Natural killer cell treated with Interleukin-12 subunit alpha and Interleukin-12 subunit beta and Interleukin-15 and Interleukin-18, amount 100 ng/mL, for 72 hours (primary cell): ENCODE measurements around the gene SNX3. TPM values are rescaled to one million over a fixed set of nuclear protein-coding genes. Genes with fewer than 3 reads are reported as not detected.

ENCODE experiments used
- ATAC-seq, 2 donors: fragments of 150-1000 bp; cut with Tn5 transposase in 1 of 2; sonication (Bioruptor Pico), chemical (Tn5 transposase) in 1 of 2; 2 replicates each; pipeline ENCODE4 v1.10.0; 2021
- DNase-seq: peaks from one replicate; pipeline ENCODE4 v3.0.0; 2022; ENCODE audit warnings: low spot score
- H3K27ac Mint-ChIP-seq, 2 donors: 1 replicate in 1 of 2; 2 replicates in 1 of 2; pipeline ENCODE4 v1.8.0; 2022; ENCODE audit warnings: mixed read lengths in 2 of 2, mild to moderate bottlenecking in 1 of 2, moderate library complexity in 1 of 2
- H3K27me3 Mint-ChIP-seq, 2 donors: 1 replicate in 1 of 2; 2 replicates in 1 of 2; pipeline ENCODE4 v1.8.0; 2022; ENCODE audit warnings: mixed read lengths in 2 of 2
- H3K36me3 Mint-ChIP-seq: one replicate; pipeline ENCODE4 v1.8.0; 2022; ENCODE audit warnings: mixed read lengths
- H3K4me1 Mint-ChIP-seq, 2 donors: 1 replicate in 1 of 2; 2 replicates in 1 of 2; pipeline ENCODE4 v1.8.0; 2022; ENCODE audit warnings: low read depth in 2 of 2, mixed read lengths in 2 of 2, mild to moderate bottlenecking in 1 of 2
- H3K4me3 Mint-ChIP-seq: one replicate; pipeline ENCODE4 v1.8.0; 2022; ENCODE audit warnings: mixed read lengths
- H3K9me3 Mint-ChIP-seq: 2 replicates; pipeline ENCODE4 v1.8.0; 2022; ENCODE audit warnings: mixed read lengths
- total RNA-seq, 2 donors: library from RNA; stranded (reverse); gene quantifications; one replicate each; pipeline ENCODE4 v1.2.3, GENCODE V29; 2022

SNX3 gene
- total RNA-seq, 2 donors from 2014 or later, result 40.8 to 76.6 TPM

DNA sequence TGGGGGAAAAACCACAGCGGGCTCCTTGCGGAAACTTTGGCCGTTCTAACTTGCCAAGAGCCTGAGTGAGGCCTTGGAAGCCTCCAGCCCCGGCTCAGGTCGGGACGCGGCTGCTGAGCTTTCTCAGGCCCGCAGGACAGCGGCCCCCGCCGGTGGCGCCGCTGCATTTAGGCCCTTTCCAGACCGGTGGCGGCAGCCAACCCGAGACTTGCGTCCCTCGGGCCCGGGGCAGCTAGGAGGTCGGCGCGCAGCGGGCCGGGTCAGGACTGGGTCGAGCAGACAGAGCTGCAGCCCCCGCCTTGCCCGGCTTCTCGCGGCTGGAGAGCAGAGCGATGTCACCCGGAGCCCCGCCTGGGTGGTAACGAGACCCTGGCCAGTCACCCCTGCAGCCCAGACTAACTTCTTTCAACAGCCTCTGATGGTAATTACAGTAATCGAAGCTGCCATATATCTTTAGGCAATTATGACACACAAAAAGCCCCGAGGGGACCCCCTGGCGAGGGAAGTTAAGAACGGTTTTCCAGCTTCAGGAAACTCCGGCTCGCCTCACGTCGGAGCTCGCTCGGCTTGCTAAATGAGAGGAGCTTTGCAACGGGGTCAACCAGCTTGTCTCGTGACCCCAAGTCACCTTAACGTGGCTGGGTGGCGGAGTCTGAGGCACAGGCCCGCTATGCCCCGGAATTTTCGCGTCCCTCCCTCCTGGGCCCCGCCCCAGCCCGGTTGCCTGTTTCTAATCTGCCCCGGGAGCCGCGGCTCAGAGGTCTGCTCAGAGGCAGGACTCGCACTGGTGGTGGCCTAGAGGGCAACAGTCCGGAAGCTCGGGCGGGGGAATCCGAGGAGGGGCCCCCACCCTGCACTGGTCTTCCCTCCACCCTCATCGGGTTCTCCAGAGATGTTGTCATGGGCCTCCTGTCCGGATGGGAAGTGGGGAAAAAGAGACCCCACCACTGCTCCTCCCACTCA lies 92.1 kb downstream of the SNX3 start:
- no peak overlapping the region for H3K27ac Mint-ChIP-seq
- DNase-seq, result no peak

DNA sequence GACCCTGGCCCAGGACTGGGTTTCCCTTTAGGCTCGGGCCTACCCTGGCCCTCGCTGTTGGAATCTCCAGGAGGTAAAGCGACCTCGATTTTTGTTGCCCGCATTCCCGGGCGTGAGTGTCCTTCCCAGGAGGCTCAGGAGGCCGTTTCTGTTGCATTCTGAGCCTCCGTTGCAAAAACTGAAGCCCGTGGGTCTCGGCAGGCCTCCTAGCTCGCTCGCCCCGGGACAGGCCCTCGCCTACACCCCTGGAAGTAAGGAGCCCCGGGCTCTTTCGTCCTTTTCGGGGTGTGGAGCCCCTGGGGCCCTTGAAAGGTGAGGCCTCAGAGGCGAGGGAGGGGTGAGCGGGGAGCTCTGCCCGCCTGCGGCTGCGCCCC lies 92.8 kb downstream of the SNX3 start:
- no peaks in the 10 kb centered on the region for H3K36me3 Mint-ChIP-seq
- H3K9me3 Mint-ChIP-seq, result no peaks in the 10 kb centered on the region
- H3K27ac Mint-ChIP-seq, result no peak overlapping the region
- peaks cover 58 to 72% of the 10 kb centered on the region in 2 donors for H3K27me3 Mint-ChIP-seq
- ATAC-seq (peak in 1 of 2 donors; percentile 11), DNase-seq (no peak)
- peaks cover 7 to 25% of the 10 kb centered on the region in 2 donors for H3K4me1 Mint-ChIP-seq
- H3K4me3 Mint-ChIP-seq, result peak overlapping the region; percentile 6

More for the DNA sequence above, 92.1 kb downstream of the SNX3 start:
- H3K4me3 Mint-ChIP-seq, result peak overlapping the region; percentile 59
- no peaks in the 10 kb centered on the region for H3K9me3 Mint-ChIP-seq
- peaks cover 7 to 23% of the 10 kb centered on the region in 2 donors for H3K4me1 Mint-ChIP-seq
- H3K27me3 Mint-ChIP-seq, result peaks cover 58 to 71% of the 10 kb centered on the region in 2 donors
- ATAC-seq, result peak; percentile 41 to 46
- H3K36me3 Mint-ChIP-seq, result no peaks in the 10 kb centered on the region

DNA sequence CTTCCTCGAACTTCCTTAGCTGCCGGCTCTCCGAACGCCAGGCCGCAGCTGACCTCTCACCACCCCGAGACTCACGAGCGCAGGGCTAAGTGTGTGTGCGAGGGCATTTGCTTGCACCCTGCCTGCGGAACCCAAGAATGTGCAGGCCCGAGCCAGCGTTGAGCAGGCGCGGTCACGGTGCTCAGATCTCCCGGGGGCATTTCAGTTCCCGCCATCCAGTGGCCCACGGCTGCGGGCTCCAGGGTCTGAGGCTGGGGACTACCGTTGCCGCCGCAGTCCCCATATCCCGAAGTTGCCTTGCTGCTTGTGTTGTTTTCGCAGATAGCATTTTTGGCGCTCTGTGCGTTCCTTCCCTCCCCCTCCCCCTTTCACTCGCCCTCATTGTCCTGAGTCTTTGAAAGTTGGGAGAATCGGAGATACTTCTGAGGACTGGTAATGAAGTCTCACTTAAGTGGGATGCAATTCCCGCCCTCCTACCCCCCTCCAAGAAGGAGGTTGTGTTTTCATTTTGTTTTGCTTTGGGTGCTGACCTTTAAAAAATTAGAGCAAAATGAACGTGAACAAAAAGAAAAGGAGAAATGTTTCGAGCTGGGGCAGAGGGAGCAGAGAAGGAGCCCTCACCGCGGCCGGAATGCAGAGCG lies 93.3 kb downstream of the SNX3 start:
- peak overlapping the region; percentile 15 for H3K4me3 Mint-ChIP-seq
- H3K9me3 Mint-ChIP-seq, result no peaks in the 10 kb centered on the region
- DNase-seq (no peak), ATAC-seq (no peak)
- H3K36me3 Mint-ChIP-seq, result no peaks in the 10 kb centered on the region
- H3K27ac Mint-ChIP-seq, result no peak overlapping the region
- peaks cover 7 to 25% of the 10 kb centered on the region in 2 donors for H3K4me1 Mint-ChIP-seq
- peaks cover 57 to 72% of the 10 kb centered on the region in 2 donors for H3K27me3 Mint-ChIP-seq

DNA sequence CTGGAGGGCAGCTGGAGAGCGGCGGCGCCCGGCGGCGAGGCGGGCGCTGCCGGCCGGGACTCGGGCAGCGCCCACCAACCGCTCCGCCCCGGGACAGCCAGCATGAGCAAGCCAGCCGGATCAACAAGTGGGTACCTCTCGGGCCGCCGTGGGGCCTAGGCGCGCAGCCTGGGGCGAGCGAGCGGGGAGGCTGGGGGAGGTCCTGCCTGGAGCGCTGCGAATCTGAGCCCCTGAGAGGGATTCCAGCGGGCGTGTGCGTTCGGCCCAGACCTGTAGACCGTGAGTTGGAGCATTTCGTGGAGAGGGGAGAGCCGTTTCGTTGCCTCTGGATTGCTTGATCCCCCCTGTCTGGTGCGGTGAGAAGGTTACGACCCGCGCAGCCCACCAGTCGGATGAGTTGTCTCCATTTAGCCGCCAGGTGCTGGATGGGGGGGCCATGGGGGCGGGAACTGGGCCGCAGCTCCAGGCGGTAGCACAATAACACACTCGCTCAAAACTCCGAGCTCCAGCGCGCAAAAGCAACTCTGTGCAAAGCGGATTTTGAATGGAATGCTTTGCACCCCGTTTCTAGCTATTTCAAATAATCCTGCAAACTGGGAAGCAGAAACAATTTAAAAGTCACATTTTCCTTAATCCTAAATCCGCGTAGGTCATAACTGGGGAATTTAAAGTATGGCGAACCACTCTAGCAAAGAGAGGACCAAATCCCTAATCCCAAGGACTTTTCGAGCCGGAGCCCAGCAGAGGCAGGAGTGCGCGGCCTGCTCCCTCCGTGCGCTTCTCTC lies 94.0 kb downstream of the SNX3 start:
- Mint-ChIP-seq H3K36me3 (no peaks in the 10 kb centered on the region), H3K27ac (no peak overlapping the region), H3K4me1 (peaks cover 7 to 25% of the 10 kb centered on the region in 2 donors), H3K27me3 (peaks cover 56 to 72% of the 10 kb centered on the region in 2 donors), H3K4me3 (peak overlapping the region; percentile 15), H3K9me3 (no peaks in the 10 kb centered on the region)
- no peak for ATAC-seq
- DNase-seq, result no peak

DNA sequence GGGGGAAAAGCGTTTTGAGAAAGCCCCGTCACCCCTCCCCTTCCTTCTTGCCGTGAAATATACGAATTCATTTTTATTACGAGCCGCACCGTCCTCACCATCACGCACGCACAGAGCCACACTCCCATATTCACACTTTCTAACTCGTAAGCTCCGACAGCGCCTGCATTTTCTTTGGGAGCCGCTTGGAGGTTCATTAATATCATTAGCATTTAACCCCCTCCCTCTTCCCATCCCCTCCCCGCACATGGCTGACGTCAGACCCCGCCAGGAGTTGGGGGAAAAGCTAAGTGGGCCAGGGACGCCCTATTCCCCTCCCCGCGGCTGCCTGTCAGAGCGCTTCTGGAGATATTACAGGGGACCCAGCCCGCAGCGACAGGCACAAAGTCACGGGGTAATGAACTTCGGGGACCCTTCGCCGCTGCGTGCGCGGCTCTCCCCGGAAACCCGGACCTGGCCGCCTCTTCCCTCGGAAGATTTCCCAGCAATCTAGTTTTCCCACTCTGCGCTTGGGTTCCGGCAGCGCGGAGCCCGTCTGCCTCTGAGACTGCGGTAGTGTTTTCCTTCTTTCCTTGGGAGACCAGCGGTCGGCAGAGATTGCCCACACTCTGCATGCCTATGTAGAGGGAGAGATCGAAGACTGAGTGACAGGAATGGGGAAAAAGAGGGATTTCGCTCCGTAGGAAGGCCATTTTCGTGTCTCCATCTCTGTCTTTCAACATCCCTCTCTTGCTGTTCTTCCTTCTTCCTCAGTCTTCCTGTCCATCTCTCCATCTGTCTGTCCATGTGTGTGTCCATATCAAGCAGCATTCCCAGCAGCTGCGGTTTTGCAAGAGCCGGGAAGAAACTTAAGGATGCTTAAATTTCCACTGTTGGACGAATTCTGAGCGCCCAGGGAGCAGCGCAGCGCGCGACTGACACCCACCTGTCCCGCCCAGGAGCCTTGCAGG lies 94.9 kb downstream of the SNX3 start, which contains the start of gene NR2E1:
Gene NR2E1 (plus strand): TSS at position 309 of the 950 bp plus-strand sequence. CDS start 744 bp downstream, outside the sequence.
- no peaks in the 10 kb centered on the region for H3K9me3 Mint-ChIP-seq
- ATAC-seq, result no peak
- no peak for DNase-seq
- H3K4me1 Mint-ChIP-seq, result peaks cover 7 to 22% of the 10 kb centered on the region in 2 donors
- peak within 1 kb of the TSS in 1 of 2 donors; percentile 23 for H3K27ac Mint-ChIP-seq
- peaks cover 56 to 72% of the 10 kb centered on the region in 2 donors for H3K27me3 Mint-ChIP-seq
- no peaks in the 10 kb centered on the region for H3K36me3 Mint-ChIP-seq
- no peak within 1 kb of the TSS for H3K4me3 Mint-ChIP-seq

DNA sequence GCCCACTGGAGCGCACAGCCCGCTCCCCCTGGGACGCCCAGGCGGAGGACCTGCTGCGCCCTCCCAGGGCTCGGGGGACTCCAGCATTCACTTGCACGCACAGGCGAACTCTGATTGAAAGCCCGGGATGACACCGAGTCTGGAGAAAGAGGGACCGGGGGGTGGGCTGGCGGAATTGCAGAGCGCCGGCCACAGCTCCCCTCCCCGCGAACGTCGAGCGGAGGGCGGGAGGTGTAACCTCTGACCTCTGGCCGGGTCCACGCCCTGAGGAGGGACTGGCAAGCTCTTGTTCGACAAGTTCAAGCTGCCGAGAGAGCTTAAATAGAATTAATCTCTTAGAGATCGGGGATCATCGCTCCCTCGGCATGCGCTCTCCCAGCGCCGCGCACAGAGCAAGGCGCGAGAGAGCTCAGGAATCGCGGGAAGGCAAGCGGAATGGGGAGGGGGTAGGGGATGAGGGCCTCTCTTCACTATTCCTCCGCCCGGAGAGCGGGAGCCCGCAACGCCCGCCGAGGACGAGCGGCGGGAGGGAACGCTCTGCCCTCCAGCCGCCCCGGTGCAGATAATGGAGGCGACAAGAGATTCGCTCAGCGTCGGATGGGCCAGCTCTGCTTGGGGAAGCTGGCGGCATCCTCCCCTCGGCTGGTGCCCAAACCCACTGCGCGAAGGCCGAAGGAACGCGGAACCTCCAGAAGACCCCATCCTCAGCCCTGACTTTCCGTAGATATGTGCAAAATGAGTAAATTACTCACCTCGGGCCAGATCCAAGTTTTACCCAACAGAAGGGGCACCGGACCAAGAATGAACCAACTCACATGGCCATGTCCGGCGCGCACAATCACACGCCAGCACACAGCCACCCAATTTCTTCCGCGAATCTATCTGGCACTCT lies 95.8 kb downstream of the SNX3 start:
- H3K9me3 Mint-ChIP-seq, result no peaks in the 10 kb centered on the region

DNA sequence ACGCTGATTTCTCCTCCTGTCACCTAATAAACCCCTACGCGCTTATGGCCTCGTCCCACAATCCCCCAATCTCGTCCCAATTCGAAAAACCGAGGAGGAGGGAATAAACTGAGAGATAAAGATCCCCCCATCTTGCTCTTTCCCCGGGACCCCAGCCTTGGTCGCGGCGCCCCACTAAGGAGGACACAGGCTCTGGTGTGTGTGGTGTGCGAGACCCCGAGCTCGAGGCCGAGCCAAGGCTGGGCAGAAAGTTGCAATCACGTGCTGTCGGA lies 96.4 kb downstream of the SNX3 start:
- no peaks in the 10 kb centered on the region for H3K9me3 Mint-ChIP-seq
- peaks cover 68 to 82% of the 10 kb centered on the region in 2 donors for H3K27me3 Mint-ChIP-seq
- no peak overlapping the region for H3K4me3 Mint-ChIP-seq
- no peak for DNase-seq
- no peaks in the 10 kb centered on the region for H3K36me3 Mint-ChIP-seq
- no peak for ATAC-seq
- H3K27ac Mint-ChIP-seq, result no peak overlapping the region
- peaks cover 7 to 22% of the 10 kb centered on the region in 2 donors for H3K4me1 Mint-ChIP-seq

More for the DNA sequence above, 95.8 kb downstream of the SNX3 start:
- H3K27me3 Mint-ChIP-seq, result peaks cover 62 to 76% of the 10 kb centered on the region in 2 donors
- no peaks in the 10 kb centered on the region for H3K36me3 Mint-ChIP-seq
- ATAC-seq (no peak), DNase-seq (no peak)
- H3K4me1 Mint-ChIP-seq, result peaks cover 7 to 22% of the 10 kb centered on the region in 2 donors
- peak overlapping the region in 1 of 2 donors; percentile 23 for H3K27ac Mint-ChIP-seq
- H3K4me3 Mint-ChIP-seq, result no peak overlapping the region

DNA sequence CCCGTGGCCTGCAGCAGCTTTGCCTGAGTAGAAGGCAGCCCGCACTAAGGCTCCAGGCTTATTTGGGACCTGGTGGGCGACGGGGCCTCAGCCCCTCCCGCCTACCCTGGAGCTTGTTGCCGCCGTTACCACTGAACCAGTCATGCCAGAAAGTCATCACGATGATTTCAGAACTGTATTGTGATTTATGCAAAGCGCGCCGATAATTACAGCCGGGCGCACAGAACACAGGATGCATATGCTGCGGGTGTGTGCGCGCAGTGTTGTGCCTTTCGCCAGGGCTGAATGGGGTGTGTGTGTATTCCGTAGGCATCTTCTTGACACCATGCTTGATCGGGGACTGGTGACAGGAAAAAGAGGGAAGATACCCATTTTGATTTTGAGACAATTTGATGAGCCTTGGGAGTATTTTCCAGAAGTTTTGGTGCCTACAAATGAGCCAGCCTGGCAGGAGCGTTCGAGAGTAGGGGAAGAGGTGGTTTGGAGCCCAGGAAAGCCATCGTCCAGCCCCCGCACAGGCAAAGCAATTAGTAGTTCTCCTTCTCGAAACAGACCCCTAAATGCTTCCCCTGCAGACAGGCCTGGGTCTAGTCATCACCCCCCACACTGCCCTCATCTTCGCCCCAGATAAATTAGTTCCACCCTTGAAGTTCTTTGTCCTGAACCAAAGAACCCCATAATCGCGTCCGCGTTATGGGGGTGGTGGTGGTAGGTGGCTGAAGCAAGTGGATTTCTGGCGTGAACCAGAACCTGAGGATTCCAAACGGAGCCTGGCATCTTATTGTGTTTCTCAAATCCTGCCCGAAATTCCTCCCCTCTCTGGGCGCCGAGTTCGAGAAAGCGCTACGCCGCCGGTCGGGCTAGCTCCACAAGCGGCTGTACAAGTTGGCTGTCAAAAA lies 96.9 kb downstream of the SNX3 start:
- ATAC-seq (no peak), DNase-seq (no peak)
- no peaks in the 10 kb centered on the region for H3K36me3 Mint-ChIP-seq
- H3K27me3 Mint-ChIP-seq, result peaks cover 66 to 82% of the 10 kb centered on the region in 2 donors
- H3K4me3 Mint-ChIP-seq, result no peak overlapping the region
- no peak overlapping the region for H3K27ac Mint-ChIP-seq
- H3K4me1 Mint-ChIP-seq, result peaks cover 7 to 19% of the 10 kb centered on the region in 2 donors
- H3K9me3 Mint-ChIP-seq, result no peaks in the 10 kb centered on the region

DNA sequence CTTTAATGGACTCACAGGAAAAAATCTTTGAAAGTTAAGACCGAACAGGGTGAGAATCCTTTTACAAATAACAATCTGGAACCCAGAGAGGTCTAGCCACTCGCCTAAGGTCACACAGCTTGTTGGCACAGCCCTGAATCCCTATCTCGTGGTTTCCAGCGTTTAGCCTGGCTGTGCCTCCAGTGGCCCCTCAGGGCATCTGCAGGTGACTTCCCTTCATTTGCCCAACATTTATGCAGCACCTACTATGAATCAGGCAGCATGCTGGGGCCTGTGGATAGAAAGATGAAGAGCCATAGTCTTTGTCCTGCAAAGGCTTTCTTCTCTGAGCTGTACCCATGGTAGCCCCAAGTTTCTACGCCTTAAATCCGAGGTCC lies 97.6 kb downstream of the SNX3 start:
- H3K27me3 Mint-ChIP-seq, result peaks cover 67 to 86% of the 10 kb centered on the region in 2 donors
- no peak overlapping the region for H3K4me3 Mint-ChIP-seq
- H3K4me1 Mint-ChIP-seq, result peaks cover 8 to 21% of the 10 kb centered on the region in 2 donors
- H3K36me3 Mint-ChIP-seq, result peaks cover 1% of the 10 kb centered on the region
- DNase-seq, result no peak
- H3K27ac Mint-ChIP-seq, result no peak overlapping the region
- no peaks in the 10 kb centered on the region for H3K9me3 Mint-ChIP-seq
- no peak for ATAC-seq

DNA sequence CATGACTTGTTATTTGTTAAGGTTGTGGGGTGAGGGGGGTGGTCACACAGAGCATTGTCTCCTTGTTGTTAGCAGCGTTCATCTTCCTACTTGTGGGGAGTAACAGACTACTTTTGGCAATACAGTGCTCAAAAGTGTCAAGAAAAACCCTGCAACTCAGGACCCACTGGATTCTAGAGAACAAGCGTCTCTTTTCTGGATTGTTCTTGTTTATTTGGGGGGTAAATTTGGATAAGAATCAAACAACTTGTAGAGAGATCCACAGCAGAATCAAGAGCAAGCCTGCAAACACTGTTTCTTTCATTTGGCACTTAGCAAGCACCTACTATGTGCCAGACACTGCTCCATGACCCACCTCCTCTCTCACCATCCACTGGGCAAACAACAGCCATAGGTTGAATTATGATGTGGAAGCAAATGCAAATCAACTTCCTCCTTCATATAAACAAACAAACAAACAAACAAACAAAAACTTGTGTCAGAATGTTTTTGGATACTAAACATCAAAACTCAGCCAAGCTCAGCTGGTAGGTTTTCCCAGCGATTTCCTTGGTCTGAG lies 99.0 kb downstream of the SNX3 start:
- no peak overlapping the region for H3K27ac Mint-ChIP-seq
- H3K4me1 Mint-ChIP-seq, result peaks cover 5 to 19% of the 10 kb centered on the region in 2 donors
- peaks cover 5% of the 10 kb centered on the region for H3K36me3 Mint-ChIP-seq

More for the DNA sequence above, 99.0 kb downstream of the SNX3 start:
- ATAC-seq (no peak), DNase-seq (no peak)
- no peak overlapping the region for H3K4me3 Mint-ChIP-seq
- H3K9me3 Mint-ChIP-seq, result no peaks in the 10 kb centered on the region
- peaks cover 63 to 87% of the 10 kb centered on the region in 2 donors for H3K27me3 Mint-ChIP-seq
